ENCODE results near the gene TMEM115. TPM values are rescaled to one million over a fixed set of nuclear protein-coding genes. Genes with fewer than 3 reads are reported as not detected.

TMEM115 gene
- total RNA-seq, 1 donor from 2014 or later, result 77.0 TPM

DNA sequence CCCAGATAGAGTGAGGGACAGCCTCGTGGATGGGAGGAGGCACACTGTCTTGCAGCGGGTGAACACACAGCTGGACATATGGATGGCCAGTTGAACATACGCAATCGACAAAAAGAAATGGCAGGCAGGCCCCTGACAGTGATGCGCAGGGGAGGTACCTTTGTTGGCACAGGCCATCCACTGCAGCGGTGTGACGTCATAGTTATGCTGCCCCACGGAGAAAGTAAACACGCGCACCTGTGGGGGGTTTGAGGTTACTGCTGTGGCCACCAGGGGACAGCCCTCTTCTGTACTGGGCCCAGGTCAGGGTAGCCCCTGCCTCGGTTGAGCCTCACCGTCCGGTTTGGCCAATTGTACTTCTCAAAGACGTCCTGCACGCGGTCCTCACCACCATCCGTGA, 19.4 kb upstream of the TMEM115 start:
- no peak for DNase-seq (ENCODE audit: extremely low read depth, low read depth, low spot score)

DNA sequence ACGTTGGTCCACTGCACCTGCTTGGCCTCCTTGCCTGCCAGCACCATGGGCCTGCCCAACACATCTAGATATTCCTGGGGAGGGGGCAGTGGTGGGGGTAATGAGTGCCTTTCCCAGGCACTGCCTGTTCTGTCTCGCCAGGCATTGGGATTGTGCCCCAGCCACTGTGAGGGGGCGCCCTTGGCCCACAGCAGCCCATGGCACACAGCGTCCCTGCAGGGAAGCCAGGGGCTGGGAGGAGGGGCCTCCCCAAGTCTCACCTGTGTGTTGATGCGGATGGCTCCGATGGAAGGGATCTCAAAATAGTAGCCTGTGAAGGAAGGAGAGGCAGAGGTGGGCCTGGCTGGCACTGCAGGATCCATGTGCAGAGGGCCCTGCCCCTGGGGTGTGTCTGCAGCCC, 18.7 kb upstream of the TMEM115 start:
- DNase-seq (ENCODE audit: extremely low read depth, low read depth, low spot score), result no peak

DNA sequence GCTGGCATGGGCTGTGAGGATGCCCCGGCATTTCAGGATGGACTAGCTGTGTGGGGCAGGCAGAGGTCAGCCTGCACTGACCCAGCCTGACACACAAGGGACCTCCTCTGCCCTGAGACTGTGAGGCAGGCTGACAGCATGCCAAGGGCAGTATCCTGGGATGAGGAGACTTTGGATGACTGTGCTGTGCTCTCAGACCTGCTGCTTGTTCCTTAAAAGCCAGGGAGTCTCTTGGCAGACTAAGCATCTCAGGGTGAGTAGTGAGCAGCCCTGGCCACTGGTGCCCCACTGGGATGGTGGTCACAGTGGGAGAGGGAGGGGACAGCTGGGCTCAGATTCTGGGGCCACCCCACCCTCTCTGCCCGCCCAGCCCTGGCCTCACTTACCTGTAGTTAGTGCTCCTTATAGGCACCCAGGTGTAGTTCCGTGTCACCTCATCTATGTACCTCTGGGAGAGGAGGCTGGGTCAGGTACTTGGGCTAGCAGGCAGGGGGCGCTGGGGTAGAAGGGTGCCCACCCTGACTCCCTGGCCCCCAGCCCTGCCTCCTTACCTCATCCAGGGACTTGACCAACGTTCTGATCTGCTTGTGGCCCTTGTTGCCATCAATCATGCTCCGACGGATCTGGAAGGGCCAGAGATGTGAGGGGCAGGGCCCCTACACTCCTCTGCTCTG, 16.1 kb upstream of the TMEM115 start:
- no peak for DNase-seq (ENCODE audit: extremely low read depth, low read depth, low spot score)

DNA sequence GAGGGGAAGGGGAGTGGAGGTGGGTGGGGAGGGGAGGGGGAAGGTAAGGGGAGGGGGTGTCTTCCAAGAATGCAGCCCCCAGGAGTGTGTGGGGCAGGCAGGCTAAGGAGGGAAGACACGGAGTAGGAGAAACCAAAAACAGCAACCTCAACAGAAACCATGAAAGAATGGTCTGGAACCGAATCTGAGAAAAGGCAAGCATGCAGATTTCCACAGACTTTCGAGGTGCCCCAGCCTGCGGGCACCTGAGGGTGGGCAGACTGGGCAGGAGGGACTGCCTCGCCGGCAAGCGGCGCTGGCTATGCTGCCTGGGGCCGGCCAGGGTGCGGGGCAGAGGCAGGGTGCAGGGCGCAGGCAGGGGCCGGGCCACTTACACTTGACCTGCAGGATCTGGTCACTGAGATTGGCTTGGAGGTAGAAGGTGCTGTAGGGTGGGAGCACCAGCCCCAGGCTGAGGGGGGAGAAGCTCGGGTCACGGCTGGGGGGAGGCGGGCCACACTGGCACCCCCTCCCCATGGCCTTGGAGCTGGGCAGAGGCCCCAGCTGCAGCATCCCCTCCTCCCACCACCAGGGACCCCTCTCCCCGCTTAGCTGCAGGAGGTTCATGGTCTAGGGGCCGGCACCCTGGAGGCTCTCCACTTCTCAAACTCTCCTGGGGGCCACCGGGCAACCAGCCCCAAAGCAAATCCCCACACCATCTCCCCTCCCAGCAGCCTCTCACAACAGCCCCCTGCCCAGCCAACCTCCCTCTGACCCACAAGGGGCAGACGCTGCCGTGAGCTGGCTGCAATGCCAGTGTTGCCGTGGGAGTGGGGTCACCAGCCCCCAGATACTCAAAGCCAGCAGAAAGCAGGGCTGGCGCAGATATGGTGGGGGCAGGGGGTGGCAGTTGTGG, 15.3 kb upstream of the TMEM115 start:
- no peak for DNase-seq (ENCODE audit: extremely low read depth, low read depth, low spot score)

DNA sequence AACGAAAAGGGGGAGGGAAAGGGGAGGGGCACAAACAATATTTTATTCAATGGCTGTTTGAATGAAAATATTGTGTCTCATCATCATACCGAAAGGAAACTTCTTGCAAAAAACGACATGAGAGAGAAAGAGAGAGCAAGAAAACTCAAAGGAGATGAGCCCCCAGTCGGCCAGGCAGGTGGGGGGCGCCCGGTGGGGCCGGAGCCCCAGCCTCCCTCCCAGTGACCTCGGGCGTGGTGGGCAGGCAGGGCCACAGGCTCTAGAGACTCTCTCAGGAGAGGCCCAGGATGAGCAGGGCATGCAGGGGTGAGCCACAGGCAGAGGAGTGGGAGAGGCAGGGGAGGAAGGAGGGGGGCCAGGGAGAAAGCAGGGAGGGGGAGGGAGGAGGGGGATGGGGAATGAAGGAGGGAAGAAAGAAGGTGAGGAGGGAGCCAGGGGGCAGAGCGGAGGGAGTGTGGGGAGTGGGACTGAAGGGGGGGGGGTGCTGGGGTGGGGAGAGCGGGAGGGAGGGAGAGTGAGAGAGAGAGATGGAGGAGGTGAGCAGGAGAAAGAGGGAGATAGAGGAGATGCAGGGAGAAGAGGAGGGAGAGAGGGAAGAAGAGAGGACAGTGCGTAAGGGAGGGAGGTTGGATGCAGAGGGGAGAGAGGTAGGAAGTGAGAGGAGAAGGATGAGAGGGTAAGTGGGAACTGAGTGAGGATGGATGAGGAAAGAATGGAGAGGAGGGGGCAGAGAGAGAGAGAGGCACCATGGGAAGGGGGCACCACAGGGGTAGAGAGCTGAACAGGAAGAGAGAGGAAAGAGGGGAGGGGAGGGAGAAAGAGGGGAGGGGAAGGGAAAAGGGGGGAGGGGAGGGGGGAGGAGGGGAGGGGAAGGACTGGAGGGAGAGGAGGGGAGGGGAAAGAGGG, 14.1 kb upstream of the TMEM115 start:
- DNase-seq (ENCODE audit: extremely low read depth, low read depth, low spot score), result no peak

DNA sequence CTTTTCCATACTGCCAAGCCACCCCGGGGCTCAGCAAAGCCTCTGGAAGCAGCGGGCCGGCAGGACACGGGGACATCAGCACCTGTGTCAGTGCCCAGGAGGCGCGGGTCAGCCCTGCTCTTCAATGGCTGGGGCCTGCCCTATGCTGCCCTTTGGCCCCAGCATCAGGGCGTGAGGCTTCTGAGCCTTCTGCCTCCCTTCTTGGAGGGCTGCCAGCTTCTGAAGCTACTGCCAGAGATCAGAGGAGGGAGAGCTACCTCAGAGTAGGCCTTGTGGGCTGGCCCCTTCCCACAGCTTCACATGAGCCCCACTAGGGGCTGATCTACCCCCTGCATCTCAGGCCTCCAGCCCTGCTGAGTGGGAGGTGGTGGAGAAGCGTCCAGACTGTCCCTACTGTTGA, 13.0 kb upstream of the TMEM115 start:
- no peak for DNase-seq (ENCODE audit: extremely low read depth, low read depth, low spot score)

DNA sequence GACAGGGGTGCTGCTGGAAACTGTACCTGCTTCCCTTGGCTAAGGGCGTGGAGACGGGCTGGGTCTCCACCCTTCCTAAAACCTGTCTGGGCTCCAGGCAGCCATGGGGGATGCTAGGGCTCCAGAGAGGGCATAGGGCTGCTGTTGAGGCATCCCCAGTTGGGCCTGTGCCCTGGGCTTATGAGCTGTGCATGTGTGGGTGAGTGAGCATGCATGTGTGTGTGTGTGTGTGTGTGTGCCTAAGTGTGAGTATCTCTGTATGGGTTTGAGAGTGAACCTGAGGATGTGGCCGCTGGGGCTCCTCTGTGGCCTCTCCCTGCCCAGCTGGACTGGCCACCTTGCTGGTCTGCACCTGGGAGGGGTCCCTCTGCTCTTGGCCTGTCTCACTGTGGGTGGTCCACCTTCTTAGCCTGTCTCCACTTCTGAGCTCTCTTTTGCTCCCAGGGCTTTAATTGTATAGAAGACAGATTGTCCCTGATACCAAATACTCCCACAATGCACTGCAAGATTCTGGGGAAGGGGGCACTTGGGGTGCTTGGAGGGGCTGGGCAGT, 11.9 kb upstream of the TMEM115 start:
- DNase-seq (ENCODE audit: extremely low read depth, low read depth, low spot score), result no peak

DNA sequence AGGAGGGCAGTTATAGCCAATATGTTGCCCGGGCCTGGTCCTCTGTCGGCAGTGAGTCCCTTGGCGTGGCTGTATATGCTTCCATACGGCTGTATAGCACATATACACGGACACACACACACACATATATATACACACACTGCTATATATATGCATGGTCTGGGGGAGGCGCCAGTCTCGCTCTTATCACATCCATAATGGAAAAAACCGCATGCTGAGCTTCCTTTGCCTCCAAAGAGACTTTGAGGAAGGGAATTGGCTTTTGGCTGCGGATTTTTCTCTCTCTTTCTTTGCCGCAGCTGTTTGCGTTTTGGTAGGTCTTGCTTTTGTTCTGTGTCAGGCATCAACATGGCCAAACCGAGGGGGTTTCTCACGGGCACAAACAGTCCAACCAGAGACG, 11.3 kb upstream of the TMEM115 start:
- no peak for DNase-seq (ENCODE audit: extremely low read depth, low read depth, low spot score)

DNA sequence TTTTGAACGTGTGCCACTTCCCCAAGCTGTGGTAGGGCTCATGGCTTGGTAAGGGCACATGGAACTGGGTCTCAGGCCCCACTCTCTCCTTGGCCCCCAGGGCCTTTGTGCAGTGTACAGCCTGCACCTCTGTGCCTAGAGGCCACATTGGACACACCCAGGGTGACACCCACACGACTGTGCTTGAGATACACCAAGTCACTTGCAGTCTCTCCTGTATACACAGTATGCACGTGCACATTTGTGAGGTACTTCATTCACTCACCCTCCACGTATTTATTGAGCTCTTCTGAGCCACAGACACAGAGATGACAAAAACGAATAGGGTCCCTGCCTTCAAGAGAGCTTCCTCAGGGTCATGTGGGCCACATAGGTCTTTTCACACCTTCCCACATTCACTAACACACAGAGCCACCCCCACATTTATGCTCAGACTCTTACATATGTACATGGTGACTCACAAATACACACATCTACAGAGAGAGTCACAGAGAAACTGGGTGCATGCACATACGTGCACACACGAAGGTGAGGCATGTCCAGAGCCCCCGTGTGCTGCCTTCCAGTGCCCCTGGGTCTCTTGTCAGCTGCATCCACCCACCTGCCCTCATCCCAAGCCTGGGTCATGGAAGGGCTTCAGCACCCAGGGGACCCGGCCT, 9.8 kb upstream of the TMEM115 start:
- no peak for DNase-seq (ENCODE audit: extremely low read depth, low read depth, low spot score)

DNA sequence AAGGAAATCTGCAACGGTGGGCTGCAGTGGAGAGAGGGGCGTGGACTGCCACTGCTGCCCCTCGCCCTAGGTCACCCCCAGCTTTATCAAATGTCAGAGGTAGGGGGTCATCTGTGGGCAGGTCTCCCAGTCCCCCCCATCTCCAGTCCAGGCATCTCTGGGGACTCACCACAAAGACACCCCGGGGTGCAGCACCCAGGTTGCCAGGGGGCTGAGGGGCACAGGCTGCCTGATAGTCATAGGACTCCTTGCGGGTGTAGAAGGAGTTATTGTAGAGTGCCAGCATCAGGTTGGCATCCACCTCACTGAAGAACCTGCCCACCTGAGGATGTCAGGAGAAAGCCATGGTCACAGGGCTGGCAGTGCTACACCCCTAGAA, 6.5 kb upstream of the TMEM115 start:
- no peak for DNase-seq (ENCODE audit: extremely low read depth, low read depth, low spot score)

DNA sequence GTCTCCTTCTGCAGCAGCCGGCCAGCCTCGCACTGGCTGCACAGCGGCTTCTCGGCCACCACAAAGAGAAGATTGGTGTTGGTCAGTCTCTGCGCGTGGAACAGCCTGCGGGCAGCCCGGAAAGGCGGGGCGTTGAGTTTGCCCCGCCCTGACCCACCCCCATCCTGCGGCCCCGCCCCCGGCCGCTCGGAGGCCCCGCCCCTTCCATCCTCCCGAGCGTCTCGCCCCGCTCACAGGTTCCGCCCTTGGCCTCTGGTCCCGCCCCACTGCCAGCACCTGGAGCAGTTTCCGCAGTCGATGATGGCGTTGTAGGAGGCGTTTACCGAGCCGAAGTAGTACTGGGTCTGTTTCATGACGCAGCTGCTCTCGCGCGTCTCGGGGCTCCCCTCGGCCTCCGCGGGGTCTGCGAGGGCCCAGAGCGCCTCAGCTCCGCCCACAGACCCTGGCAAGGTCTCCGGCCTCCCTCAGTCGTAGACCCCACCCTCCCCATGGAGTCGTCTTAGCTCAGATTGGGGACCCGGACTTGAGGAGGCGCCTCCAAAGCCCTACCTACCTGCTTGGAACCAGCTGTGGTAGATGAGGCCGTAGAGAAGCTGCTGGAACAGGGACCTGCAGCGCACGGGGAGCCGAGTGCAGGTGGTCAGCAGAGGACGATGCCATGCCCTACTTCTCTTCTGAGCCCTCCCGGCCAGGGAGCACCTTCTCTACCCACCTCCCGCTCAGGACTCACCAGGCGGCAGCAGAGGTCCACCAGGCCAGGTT, 5.9 kb upstream of the TMEM115 start:
- no peak for DNase-seq (ENCODE audit: extremely low read depth, low read depth, low spot score)

DNA sequence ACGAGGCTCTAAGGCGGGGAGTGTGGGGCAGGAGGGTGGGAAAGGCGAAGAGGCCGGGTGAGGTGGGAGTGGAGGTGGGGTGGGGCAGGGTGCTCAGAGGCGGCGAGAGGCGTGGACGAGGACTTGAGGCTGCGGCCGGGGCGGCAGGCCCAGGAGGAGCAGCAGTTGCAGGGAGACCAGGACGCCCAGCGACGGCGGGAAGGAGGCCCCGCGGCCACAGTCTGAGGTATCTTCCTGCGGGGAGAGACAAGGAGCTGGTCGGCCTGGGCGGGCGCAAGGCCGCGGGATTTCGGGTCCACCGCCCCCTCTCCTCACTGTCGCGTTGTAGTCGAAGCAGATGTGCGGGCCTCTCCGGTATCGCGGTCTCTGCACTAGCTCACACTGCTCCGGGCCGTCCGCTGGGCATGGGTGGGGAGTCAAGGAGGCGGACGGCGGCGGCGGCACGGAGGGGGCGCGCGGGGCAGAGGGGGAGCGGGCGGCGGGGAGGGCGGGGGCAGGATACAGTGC, 5.3 kb upstream of the TMEM115 start:
- no peak for DNase-seq (ENCODE audit: extremely low read depth, low read depth, low spot score)

DNA sequence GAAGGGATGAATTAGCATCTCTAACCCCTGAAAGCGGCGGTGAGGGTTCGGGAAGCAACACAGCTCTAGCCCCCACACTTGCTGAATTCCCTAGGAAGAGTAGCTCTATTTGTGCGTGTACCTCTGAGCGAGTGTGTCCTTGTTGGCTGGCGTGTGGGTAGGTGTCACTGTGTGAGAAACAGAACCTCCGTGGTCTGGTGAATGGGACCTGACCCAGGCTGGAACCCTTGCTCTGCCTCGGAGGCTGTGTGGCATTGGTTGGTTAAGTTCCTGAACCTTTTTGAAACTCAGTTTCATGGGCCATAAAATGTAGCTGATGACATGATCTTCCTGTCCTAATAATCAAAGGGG, 414 bp upstream of the TMEM115 start:
- no peak for DNase-seq (ENCODE audit: extremely low read depth, low read depth, low spot score)

DNA sequence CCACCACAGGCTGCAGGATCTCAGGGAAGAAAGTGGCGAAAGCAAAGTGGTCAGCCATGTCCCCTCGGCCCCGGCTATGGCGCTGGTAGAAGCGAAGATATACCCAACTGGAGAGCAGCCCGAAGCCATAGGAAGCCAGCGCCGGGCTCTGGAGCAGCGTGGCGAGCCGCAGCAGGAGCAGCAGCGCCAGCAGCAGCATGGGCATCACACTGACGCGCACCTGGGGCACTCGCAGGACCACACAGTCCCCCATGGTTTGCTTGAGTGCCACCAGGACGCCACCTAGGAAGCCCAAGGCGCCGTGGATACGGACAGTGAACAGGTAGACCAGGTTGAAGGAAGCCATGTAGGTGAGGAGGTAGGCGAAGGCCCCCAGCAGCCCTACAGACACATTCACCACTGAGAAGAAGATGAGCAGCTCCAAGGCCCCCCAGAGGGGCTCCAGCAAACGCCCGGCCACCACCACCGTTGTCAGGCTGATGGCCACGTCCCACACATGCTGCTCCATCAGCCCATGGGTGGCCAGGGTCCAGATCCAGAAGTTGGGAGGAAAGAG, 888 bp downstream of the TMEM115 start:
- no peak for DNase-seq (ENCODE audit: extremely low read depth, low read depth, low spot score)

DNA sequence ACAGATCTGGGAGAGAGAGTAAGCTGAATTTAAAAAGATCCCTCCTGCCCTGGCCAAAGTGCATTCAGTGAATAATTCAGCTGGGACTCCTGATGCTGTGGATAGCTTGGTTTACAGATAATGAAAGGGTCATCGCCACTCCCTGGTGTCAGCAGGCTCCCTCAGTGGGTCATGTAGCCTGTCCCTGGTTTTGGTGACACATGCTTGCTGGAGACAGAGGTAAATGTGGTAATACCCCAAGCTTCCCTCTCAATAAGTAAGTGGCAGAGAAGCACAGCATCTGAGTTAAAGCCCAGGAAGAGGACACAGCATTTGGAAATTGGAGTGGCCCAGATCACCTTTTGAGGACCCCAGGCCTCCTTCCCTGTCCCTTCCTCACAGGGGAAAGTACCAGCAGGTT, 1.8 kb downstream of the TMEM115 start:
- no peak for DNase-seq (ENCODE audit: extremely low read depth, low read depth, low spot score)

DNA sequence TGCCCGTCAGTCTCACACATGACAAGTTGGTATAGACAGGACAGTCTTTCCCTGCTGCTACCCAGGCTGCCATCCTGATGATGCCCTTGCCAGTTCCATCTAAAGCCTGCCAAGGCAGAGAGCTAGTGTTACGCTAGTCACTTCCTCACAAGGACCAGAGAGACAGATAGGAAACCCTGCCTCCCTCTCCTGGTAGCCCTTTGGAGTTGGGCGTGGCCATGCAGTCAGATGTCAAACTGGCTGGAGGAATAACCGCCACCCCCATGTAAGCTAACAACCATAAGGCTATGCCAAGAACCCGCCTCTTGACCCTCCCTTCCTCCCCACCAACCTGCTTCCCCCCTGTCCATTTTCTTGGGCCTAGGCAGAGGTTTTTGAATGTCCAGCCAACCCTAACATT, 2.8 kb downstream of the TMEM115 start:
- no peak for DNase-seq (ENCODE audit: extremely low read depth, low read depth, low spot score)

DNA sequence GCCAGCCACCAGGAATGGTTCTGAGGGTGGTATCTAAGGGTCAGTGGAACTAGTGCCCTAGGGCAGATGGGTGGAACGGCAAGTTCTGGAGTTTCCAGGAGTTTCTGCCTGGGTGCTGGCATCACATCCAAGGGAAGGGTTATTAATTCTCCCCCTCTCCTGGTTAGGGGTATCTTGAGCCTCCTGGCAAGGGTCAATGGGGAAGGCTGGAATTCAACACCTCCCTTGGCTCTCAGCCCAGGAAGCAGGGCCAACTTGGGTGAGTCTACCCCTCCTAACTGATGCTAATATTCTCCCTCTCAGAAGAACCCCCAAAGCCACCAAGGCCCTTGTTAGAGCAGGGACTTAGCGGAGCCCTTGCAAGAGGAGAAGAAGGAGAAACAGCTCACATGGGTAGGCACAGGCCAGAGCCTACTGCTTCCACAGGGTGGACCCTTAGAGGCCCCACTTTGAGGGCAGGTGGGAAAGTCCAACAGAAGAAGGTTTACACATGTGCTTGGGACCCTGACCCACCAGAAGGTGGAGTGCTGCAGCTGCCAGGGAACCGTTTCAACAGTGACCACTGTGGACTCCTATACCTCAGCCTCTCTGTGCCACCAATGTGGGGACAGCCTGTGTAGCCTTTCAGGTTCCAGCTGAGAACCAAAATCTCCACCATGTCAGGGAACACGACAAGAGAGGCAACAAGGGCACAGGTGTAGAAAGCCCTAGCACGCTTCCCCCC, 3.3 kb downstream of the TMEM115 start:
- no peak for DNase-seq (ENCODE audit: extremely low read depth, low read depth, low spot score)

DNA sequence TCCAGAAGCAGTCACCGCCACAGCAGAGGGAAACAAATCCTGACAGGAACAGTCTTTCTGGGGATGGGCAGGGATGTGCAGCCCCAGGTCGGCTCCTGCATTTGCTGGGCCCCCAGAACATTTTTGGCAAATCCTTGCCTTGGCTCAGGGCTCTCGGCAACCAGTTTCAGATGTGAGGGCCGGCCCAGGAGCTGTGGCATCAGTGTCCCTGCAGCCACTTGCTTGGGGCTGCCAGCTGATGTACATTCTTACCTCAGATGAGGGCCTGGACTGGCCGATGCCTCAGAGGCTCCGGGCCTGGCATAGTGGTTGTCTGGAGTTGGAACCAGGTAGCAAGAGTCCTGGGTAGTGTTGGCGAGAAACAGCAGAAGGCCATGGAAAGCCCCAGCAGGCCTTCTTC, 4.5 kb downstream of the TMEM115 start:
- DNase-seq (ENCODE audit: extremely low read depth, low read depth, low spot score), result no peak

Measured in glomerular endothelial cell (primary cell).